Measurements from ENCODE around the gene CPLANE2. TPM values are rescaled to one million over a fixed set of nuclear protein-coding genes. Genes with fewer than 3 reads are reported as not detected.
A peak's percentile ranks its signal among the peaks of the same experiment; 100 is the strongest.

Gene CPLANE2
- total RNA-seq, 2 donors from 2014 or later: 9.3 to 14.6 TPM

DNA sequence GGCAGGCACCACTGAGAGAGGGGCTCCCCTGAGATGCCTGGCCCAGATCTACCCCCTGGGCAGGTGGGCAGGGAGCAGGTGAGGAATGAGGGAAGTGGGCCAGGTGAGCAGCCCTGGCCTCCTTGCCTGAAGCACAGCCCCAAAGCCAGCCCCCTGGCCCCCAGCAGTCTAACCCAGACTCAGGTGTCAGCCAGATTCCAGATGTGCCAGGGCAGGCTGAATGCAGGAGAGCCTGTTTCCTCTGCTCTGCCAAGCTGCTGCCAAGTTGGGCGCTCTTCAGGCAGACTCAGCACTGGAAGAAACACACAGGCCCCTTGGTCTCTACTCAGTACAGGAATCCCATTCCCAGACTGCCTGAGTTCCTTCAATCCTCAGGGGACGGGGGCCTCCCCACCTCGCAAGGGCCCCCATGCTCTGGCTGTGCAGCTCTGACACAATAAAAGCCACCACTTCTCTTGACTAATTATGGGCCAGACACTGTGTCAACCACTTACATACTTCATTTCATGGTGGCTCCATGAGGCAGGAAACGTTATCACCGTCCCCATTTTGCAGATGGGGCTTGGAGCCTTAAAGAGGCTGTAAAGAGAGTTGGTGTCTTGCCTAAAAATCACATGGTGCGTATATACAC is 45.0 kb downstream of the CPLANE2 start:
- no peaks in the 10 kb centered on the region for H3K9me3 ChIP-seq
- H3K4me1 ChIP-seq (ENCODE audit: control insufficient read depth in 1 of 2, low read depth in 2 of 2): peaks cover 3 to 25% of the 10 kb centered on the region in 2 donors
- no peak overlapping the region for H3K27ac ChIP-seq
- ATAC-seq (ENCODE audit: insufficient number of reproducible peaks, low FRiP score, low read depth) (no peak), DNase-seq (ENCODE audit: low spot score) (no peak)
- H3K4me3 ChIP-seq: no peak overlapping the region
- TF ChIP-seq, protein P1, sequence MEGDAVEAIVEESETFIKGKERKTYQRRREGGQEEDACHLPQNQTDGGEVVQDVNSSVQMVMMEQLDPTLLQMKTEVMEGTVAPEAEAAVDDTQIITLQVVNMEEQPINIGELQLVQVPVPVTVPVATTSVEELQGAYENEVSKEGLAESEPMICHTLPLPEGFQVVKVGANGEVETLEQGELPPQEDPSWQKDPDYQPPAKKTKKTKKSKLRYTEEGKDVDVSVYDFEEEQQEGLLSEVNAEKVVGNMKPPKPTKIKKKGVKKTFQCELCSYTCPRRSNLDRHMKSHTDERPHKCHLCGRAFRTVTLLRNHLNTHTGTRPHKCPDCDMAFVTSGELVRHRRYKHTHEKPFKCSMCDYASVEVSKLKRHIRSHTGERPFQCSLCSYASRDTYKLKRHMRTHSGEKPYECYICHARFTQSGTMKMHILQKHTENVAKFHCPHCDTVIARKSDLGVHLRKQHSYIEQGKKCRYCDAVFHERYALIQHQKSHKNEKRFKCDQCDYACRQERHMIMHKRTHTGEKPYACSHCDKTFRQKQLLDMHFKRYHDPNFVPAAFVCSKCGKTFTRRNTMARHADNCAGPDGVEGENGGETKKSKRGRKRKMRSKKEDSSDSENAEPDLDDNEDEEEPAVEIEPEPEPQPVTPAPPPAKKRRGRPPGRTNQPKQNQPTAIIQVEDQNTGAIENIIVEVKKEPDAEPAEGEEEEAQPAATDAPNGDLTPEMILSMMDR (IDR thresholded peaks at IDR 0.05): no peak
- no peaks in the 10 kb centered on the region for H3K36me3 ChIP-seq
- H3K27me3 ChIP-seq (replicated peaks; ENCODE audit: insufficient read depth): no peaks in the 10 kb centered on the region

DNA sequence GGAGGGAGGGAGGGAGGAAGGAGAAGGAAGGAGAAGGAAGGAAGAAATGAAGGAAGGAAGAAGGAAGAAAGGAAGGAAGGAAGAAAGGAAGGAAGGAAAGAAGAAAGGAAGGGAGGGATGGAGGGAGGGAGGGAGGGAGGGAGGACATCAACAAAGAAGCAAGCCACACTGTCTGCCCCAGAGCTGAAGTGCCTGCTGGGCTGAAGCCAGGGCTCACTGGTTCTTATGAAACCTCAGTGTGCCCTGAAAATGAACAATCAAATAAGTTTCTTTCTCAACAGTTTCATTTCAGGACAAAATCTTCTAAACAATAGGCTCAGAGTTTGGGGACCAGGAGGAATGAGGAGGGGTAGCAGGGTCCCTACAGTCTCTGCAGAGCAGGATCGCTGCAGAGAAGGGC is 45.7 kb downstream of the CPLANE2 start:
- DNase-seq (ENCODE audit: low spot score) (no peak), ATAC-seq (ENCODE audit: insufficient number of reproducible peaks, low FRiP score, low read depth) (no peak)
- TF ChIP-seq, protein P1 (IDR thresholded peaks at IDR 0.05): no peak
- H3K4me1 ChIP-seq (ENCODE audit: control insufficient read depth in 1 of 2, low read depth in 2 of 2): peaks cover 3 to 25% of the 10 kb centered on the region in 2 donors
- H3K36me3 ChIP-seq: no peaks in the 10 kb centered on the region
- no peaks in the 10 kb centered on the region for H3K9me3 ChIP-seq
- H3K27me3 ChIP-seq (replicated peaks; ENCODE audit: insufficient read depth): no peaks in the 10 kb centered on the region
- no peak overlapping the region for H3K4me3 ChIP-seq
- H3K27ac ChIP-seq: no peak overlapping the region

DNA sequence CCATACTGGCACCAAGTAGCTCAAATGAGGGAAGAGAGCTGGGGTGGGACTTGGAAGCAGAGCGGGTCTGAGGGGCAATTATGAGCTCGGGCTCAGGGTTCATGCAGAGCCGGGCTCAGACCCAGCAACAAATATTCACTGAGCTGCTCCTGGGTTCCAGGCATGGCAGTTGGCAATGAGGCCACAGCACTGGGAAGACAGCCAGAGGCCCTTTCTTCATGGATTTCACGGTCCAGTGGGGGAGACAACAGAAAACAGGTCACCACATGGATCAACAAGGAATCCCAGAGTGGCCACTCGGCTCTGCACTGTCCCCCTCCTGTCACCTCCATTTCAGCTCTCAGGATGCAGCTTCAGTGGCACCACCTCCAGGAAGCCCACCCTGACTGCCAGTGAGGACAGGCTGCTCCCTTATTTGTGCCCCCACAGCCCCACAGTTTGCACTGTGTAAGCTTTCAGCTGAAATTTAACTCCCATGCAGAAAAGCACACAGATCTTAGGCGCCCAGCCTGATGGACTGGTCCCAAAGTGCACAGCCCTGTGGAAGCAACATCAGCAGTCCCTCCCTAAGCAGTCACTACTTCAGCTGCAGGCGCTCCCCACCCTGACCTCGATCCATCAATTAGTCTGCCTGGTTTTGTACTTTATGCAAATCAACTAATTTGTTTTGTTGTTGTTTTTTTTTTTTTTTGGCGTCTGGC is 46.9 kb downstream of the CPLANE2 start:
- H3K36me3 ChIP-seq: no peaks in the 10 kb centered on the region
- TF ChIP-seq, protein P1 (IDR thresholded peaks at IDR 0.05): no peak
- no peak overlapping the region for H3K27ac ChIP-seq
- peaks cover 3 to 25% of the 10 kb centered on the region in 2 donors for H3K4me1 ChIP-seq (ENCODE audit: control insufficient read depth in 1 of 2, low read depth in 2 of 2)
- no peak for DNase-seq (ENCODE audit: low spot score)
- no peaks in the 10 kb centered on the region for H3K9me3 ChIP-seq
- no peak for ATAC-seq (ENCODE audit: insufficient number of reproducible peaks, low FRiP score, low read depth)
- H3K27me3 ChIP-seq (replicated peaks; ENCODE audit: insufficient read depth): no peaks in the 10 kb centered on the region
- no peak overlapping the region for H3K4me3 ChIP-seq

DNA sequence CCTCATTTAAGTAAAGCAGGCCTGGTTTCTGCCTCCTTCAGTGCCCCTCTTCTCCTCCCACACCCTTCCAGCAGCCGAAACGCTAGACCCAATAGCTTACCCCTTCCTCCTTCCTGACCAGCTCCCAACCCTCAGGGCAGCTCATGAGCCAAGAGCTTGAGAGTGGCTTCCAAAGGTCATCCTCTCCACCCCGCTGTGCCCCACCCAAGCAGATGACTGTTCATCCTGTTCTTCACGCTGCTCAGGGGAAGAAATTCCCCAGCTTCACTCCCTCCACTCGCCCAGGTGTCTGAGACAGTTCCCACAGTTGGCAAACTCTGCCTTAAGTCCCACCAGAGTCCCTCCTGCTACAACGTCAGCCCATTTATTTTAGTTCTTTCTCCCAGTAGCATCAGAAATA is 48.0 kb downstream of the CPLANE2 start:
- Histone ChIP-seq H3K36me3 (no peaks in the 10 kb centered on the region), H3K4me1 (ENCODE audit: control insufficient read depth in 1 of 2, low read depth in 2 of 2) (peaks cover 3 to 25% of the 10 kb centered on the region in 2 donors), H3K9me3 (no peaks in the 10 kb centered on the region), H3K27me3 (replicated peaks; ENCODE audit: insufficient read depth) (no peaks in the 10 kb centered on the region), H3K27ac (no peak overlapping the region), H3K4me3 (no peak overlapping the region)
- ATAC-seq (ENCODE audit: insufficient number of reproducible peaks, low FRiP score, low read depth) (no peak), DNase-seq (ENCODE audit: low spot score) (no peak)
- TF ChIP-seq, protein P1 (IDR thresholded peaks at IDR 0.05): no peak

DNA sequence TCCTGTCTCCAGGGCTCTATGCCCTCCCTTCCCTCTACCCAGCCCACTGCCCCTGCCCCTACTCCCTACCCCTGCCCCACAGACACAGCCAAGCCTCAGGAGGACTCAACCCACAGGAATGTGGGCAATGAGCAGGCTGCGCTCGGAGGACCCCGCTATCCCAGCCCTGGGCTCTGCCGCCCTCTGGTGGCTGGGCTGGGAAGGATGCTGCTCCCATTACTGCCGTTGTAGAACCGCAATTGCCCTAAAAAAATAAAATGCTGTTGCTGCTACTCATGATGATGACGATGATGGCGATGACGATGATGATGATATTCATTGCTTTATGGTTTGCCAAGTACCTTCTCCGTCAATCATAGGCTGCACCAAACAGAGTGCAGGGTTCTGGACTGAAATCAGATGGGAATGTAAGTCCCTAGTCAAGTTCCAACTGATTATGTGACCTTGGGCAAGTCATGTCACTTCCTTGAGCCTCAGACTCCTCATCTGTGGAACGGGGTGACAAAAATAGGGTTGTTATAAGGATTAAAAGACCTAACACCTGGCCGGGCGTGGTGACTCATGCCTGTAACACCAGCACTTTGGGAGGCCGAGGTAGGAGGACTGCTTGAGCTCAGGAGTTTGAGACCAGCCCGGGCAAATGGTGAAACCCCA is 49.1 kb downstream of the CPLANE2 start:
- DNase-seq (ENCODE audit: low spot score): peak; percentile 37
- TF ChIP-seq, protein P1 (IDR thresholded peaks at IDR 0.05): peak; percentile 98
- H3K27ac ChIP-seq: no peak overlapping the region

More for the DNA sequence above, 49.1 kb downstream of the CPLANE2 start:
- ATAC-seq (ENCODE audit: insufficient number of reproducible peaks, low FRiP score, low read depth): peak; percentile 56
- H3K9me3 ChIP-seq: no peaks in the 10 kb centered on the region
- no peak overlapping the region for H3K4me3 ChIP-seq
- no peaks in the 10 kb centered on the region for H3K36me3 ChIP-seq
- H3K27me3 ChIP-seq (replicated peaks; ENCODE audit: insufficient read depth): no peaks in the 10 kb centered on the region
- peaks cover 3 to 27% of the 10 kb centered on the region in 2 donors for H3K4me1 ChIP-seq (ENCODE audit: control insufficient read depth in 1 of 2, low read depth in 2 of 2)
